HCT116 (cell line): ENCODE results near the gene MAMSTR.

Experiments
- CEBPB ChIP-seq: IDR thresholded peaks from 2 replicates; pipeline ENCODE4 v1.6.1; 2012; ENCODE audit warnings: low read depth
- EZH2 ChIP-seq: fragments of 200-600 bp; sonication (generic); IDR thresholded peaks from 2 replicates; pipeline ENCODE4 v1.6.1; 2017; ENCODE audit warnings: antibody characterized with exemption, mixed run types
- EZH2phosphoT487 ChIP-seq: fragments of 200-600 bp; IDR thresholded peaks from 2 replicates; pipeline ENCODE4 v1.6.1; 2018; ENCODE audit warnings: antibody characterized with exemption, borderline replicate concordance
- POLR2A ChIP-seq: IDR thresholded peaks from 2 replicates; pipeline ENCODE4 v1.7.0; 2011; ENCODE audit warnings: borderline replicate concordance; ENCODE audit not compliant: insufficient read depth, insufficient read length; ENCODE audit errors: extremely low read depth
- SRF ChIP-seq: IDR thresholded peaks from 2 replicates; pipeline ENCODE4 v1.6.1; 2012; ENCODE audit warnings: low read depth
- YY1 ChIP-seq: IDR thresholded peaks from 2 replicates; pipeline ENCODE4 v1.6.1; 2011; ENCODE audit warnings: low read length, low read depth, moderate library complexity, mild to moderate bottlenecking; ENCODE audit not compliant: insufficient replicate concordance; ENCODE audit errors: extremely low read depth
- TF ChIP-seq, protein P1 (sequence below): IDR thresholded peaks from 2 replicates; pipeline ENCODE4 v1.6.1; 2012
- TF ChIP-seq, protein P2 (sequence below), 3 experiments: fragments of 200-600 bp in 1 of 3; sonication (generic) in 1 of 3; IDR thresholded peaks in 2 of 3; conservative IDR thresholded peaks in 1 of 3; 2 replicates each; pipeline ENCODE4 v1.5.1; 2012 to 2017; ENCODE audit warnings: low read depth in 2 of 3, low read length in 2 of 3, antibody characterized with exemption in 1 of 3, borderline replicate concordance in 1 of 3, control low read depth in 1 of 3, mild to moderate bottlenecking in 1 of 3, mixed read lengths in 1 of 3, mixed run types in 1 of 3, moderate library complexity in 1 of 3; ENCODE audit not compliant: insufficient read depth in 1 of 3

DNA sequence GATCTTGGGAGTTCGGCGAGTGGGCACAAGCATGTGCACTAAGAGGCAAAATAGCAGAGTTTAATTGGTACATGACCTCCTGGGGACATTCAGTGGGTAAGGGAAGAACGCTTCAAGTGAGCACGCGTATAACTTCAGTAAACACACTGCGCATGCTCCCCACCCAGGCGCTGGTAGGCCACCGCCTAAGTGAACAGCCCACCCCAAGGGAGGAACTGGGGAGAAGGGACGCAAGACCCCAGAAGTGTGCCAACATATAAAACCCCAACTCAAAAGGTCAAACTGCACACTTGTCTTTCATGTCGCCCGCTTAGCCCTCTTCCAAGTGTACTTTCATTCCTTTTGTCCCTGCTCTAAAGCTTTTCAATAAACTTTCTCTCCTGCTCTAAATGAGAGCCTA lies 36.2 kb downstream of the MAMSTR start:
- no peak for TF ChIP-seq EZH2
- TF ChIP-seq, protein P1, sequence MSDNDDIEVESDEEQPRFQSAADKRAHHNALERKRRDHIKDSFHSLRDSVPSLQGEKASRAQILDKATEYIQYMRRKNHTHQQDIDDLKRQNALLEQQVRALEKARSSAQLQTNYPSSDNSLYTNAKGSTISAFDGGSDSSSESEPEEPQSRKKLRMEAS = no peak
- TF ChIP-seq, protein P2, sequence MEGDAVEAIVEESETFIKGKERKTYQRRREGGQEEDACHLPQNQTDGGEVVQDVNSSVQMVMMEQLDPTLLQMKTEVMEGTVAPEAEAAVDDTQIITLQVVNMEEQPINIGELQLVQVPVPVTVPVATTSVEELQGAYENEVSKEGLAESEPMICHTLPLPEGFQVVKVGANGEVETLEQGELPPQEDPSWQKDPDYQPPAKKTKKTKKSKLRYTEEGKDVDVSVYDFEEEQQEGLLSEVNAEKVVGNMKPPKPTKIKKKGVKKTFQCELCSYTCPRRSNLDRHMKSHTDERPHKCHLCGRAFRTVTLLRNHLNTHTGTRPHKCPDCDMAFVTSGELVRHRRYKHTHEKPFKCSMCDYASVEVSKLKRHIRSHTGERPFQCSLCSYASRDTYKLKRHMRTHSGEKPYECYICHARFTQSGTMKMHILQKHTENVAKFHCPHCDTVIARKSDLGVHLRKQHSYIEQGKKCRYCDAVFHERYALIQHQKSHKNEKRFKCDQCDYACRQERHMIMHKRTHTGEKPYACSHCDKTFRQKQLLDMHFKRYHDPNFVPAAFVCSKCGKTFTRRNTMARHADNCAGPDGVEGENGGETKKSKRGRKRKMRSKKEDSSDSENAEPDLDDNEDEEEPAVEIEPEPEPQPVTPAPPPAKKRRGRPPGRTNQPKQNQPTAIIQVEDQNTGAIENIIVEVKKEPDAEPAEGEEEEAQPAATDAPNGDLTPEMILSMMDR (IDR thresholded peaks at IDR 0.05 in 2 of 3, conservative IDR thresholded peaks at IDR 0.05 in 1 of 3; ENCODE audit: borderline replicate concordance in 1 of 3, insufficient read depth in 1 of 3, low read depth in 2 of 3, low read length in 2 of 3) = no peak
- no peak for TF ChIP-seq EZH2phosphoT487
- no peak for TF ChIP-seq POLR2A
- no peak for TF ChIP-seq CEBPB
- TF ChIP-seq SRF = no peak
- no peak for TF ChIP-seq YY1
